Body of pancreas (tissue), 4 donors: ENCODE results near the gene TEF. TPM values are rescaled to one million over a fixed set of nuclear protein-coding genes. Genes with fewer than 3 reads are reported as not detected.
A peak's percentile ranks its signal among the peaks of the same experiment; 100 is the strongest.

Source experiments
- ATAC-seq: fragments of 150-250 bp; one replicate; pipeline ENCODE4 v1.9.1; 2016
- DNase-seq, 4 donors: peaks; one replicate each; pipeline ENCODE4 v3.0.0-alpha.2; 2019
- H3K27ac ChIP-seq, 4 donors: fragments of 200-600 bp; sonication (generic); 1 replicate in 3 of 4; 2 replicates in 1 of 4; pipeline versions ENCODE4 v1.5.1 to v1.6.1; 2016 to 2019; ENCODE audit warnings: mild to moderate bottlenecking in 1 of 4, mixed read lengths in 1 of 4, moderate library complexity in 1 of 4
- H3K27me3 ChIP-seq, 2 donors: fragments of 200-600 bp; sonication (generic); one replicate each; pipeline ENCODE4 v1.6.0; 2016; ENCODE audit warnings: mild to moderate bottlenecking in 1 of 2
- H3K36me3 ChIP-seq, 2 donors: fragments of 200-600 bp; sonication (generic); replicated peaks in 1 of 2; 2 replicates each; pipeline ENCODE4 v1.5.1; 2016; ENCODE audit warnings: low read depth in 2 of 2; ENCODE audit not compliant: insufficient read depth in 1 of 2
- H3K4me1 ChIP-seq: fragments of 200-600 bp; sonication (generic); one replicate; pipeline ENCODE4 v1.6.0; 2016
- H3K4me3 ChIP-seq, 2 donors: fragments of 200-600 bp; sonication (generic); 1 replicate in 1 of 2; 2 replicates in 1 of 2; pipeline ENCODE4 v1.5.1; 2016 to 2019
- H3K9me3 ChIP-seq, 3 donors: fragments of 200-600 bp; sonication (generic); 1 replicate in 2 of 3; 2 replicates in 1 of 3; pipeline ENCODE4 v1.5.1; 2016
- CTCF ChIP-seq, 7 experiments: fragments of 450-650 bp in 4 of 7; fragments of 200-600 bp in 3 of 7; sonication (generic) in 3 of 7; IDR thresholded peaks; one replicate each; pipeline ENCODE4 v1.5.1; 2016 to 2019; ENCODE audit warnings: antibody characterized with exemption in 7 of 7
- POLR2A ChIP-seq, 3 donors: fragments of 450-650 bp; IDR thresholded peaks; one replicate each; pipeline ENCODE4 v1.6.1; 2016; ENCODE audit warnings: antibody characterized with exemption in 3 of 3, mild to moderate bottlenecking in 2 of 3
- WGBS, 2 donors: methylation state at CpG; one replicate each; pipeline ENCODE4 v1.1.5; 2017; 5-methylcytosine and 5-hydroxymethylcytosine counted together
- intact Hi-C: fragments of 100-400 bp; cut with DNase I; formaldehyde crosslinking; loops from one replicate; pipeline ENCODE4 v1.15.1; 2023
- total RNA-seq, 2 donors: library from RNA; depleted of rRNA; stranded (reverse); fragments of >200 nt; gene quantifications; one replicate each; pipeline ENCODE4 v1.1.0, GENCODE V29; 2016

TEF gene
- total RNA-seq, 2 donors from 2014 or later, result 10.9 to 29.0 TPM

GRCh38 chr22:41442240-41442792 lies 60.6 kb downstream of the TEF start:
- Histone ChIP-seq H3K27me3 (no peaks in the 10 kb centered on the region), H3K9me3 (no peaks in the 10 kb centered on the region), H3K27ac (peak overlapping the region in 1 of 4 donors; percentile 100), H3K4me1 (peaks cover 54% of the 10 kb centered on the region), H3K36me3 (no peaks in the 10 kb centered on the region), H3K4me3 (no peak overlapping the region)
- ATAC-seq (no peak), DNase-seq (no peak)
- 50 to 57% methylated on average over 2 of the region's 2 CpGs for WGBS, 2 donors
- TF ChIP-seq POLR2A (IDR thresholded peaks at IDR 0.05), result no peak
- no peak for TF ChIP-seq CTCF (IDR thresholded peaks at IDR 0.05)
- intact Hi-C loops, result no loop called here

- intact Hi-C loops, result no loop called here
These were observed 62.8 kb downstream of the TEF start for GRCh38 chr22:41444360-41445128.

DNA sequence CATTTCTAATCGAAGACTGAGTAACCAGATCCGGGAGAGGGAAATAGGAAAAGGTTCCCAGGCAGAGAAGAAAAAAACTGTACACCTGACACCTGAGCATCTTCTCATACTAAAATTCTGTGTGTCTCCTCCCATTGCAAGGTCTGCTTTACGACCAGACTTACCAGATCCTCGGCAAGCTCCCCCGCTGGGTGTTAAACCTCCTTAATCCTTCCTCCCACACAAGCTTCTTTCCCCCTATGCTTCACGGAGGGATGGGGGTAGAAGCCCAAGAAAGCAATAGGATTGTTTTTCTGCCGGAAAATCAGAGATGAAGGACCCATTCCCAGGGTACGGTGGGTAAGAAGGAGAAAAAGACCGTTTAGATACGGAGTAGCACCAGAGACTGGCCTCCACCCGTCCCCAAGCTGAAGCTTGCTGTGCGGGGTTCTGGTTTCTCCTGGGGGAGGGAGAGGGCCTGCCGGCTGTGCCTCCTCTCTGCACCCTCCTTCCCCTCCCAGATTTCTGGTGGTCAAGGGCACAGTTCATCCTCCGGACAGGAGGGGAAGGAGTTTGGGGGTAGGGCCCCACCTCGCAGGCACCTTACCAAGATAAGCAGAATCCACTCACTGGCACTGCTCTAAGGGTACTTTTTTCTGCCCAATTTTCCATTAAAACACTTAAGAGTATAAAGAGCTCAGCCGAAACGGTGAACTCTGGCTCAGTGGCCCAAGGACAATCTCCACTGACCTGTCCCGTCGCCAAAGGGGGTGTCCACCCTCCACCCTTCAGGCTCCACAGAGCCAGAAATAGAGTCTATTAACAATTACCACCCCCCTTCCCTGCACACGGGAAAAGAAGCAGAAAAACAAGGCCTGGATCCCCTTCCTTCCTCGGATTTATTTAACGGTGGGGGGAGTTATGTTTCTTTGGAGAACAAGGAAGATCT lies 63.7 kb downstream of the TEF start:
- Histone ChIP-seq H3K27ac (peak overlapping the region; percentile 99 to 100 (median 100)), H3K27me3 (no peaks in the 10 kb centered on the region), H3K9me3 (no peaks in the 10 kb centered on the region), H3K4me1 (peaks cover 43% of the 10 kb centered on the region), H3K36me3 (no peaks in the 10 kb centered on the region), H3K4me3 (peak overlapping the region; percentile 80 to 97)
- DNase-seq (peak in 3 of 4 donors; percentile 33 to 45 (median 35)), ATAC-seq (no peak)
- peak in 1 of 3 donors; percentile 5 for TF ChIP-seq POLR2A (IDR thresholded peaks at IDR 0.05)
- TF ChIP-seq CTCF (IDR thresholded peaks at IDR 0.05), result no peak
- 0 to 1% methylated on average over 22 of the region's 22 CpGs for WGBS, 2 donors
- intact Hi-C loops, result no loop called here

More at GRCh38 chr22:41444360-41445128, 62.8 kb downstream of the TEF start:
- no peaks in the 10 kb centered on the region for H3K36me3 ChIP-seq
- no peaks in the 10 kb centered on the region for H3K27me3 ChIP-seq
- peak overlapping the region; percentile 99 to 100 (median 100) for H3K27ac ChIP-seq
- DNase-seq, result peak; percentile 89 to 96 (median 95)
- 0% methylated on average over 22 to 35 of the region's 35 CpGs for WGBS, 2 donors
- TF ChIP-seq CTCF (IDR thresholded peaks at IDR 0.05) (peak in 1 of 7 experiments; percentile 9), POLR2A (IDR thresholded peaks at IDR 0.05) (peak in 2 of 3 donors; percentile 52 to 53)
- H3K4me3 ChIP-seq, result peak overlapping the region; percentile 80 to 97
- peaks cover 51% of the 10 kb centered on the region for H3K4me1 ChIP-seq
- no peaks in the 10 kb centered on the region for H3K9me3 ChIP-seq
- peak; percentile 45 for ATAC-seq

DNA sequence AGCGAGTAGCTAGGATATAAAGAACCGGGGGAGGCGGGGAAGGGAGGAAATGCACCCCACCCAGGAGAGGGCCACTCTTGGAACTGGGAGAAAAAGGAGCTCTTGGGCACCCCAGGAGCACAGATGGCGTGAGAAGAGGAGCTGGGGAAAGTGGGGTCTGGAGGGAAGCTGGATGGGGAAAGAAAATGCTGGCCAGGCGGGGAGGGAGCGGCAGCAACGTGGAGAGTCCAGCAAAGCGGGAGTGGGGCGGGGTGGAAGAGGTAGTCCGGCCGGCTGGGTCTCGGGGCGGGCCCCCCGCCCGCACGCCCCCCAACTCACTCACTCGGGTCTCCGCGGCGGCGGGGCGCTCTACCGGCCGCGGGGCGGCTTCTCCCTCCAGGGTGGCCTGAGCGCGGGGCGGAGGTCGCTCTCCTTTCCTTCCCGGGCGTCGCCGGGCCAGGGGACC lies 64.3 kb downstream of the TEF start:
- 1% methylated on average over 18 to 30 of the region's 34 CpGs for WGBS, 2 donors
- Histone ChIP-seq H3K9me3 (no peaks in the 10 kb centered on the region), H3K27ac (peak overlapping the region; percentile 99 to 100 (median 100)), H3K27me3 (no peaks in the 10 kb centered on the region), H3K4me1 (peaks cover 37% of the 10 kb centered on the region), H3K36me3 (no peaks in the 10 kb centered on the region), H3K4me3 (peak overlapping the region; percentile 80 to 97)
- no peak for ATAC-seq
- intact Hi-C loops, result no loop called here
- peak; percentile 38 to 52 (median 44) for DNase-seq
- no peak for TF ChIP-seq CTCF (IDR thresholded peaks at IDR 0.05)
- no peak for TF ChIP-seq POLR2A (IDR thresholded peaks at IDR 0.05)
